Astrocyte (in vitro differentiated cells and primary cell): ENCODE results near the gene CCL13. TPM values are rescaled to one million over a fixed set of nuclear protein-coding genes. Genes with fewer than 3 reads are reported as not detected.
A peak's percentile ranks its signal among the peaks of the same experiment; 100 is the strongest.

Experiments used
- DNase-seq: peaks from one replicate; pipeline ENCODE4 v3.0.0-alpha.2; 2010; ENCODE audit warnings: low read depth
- FAIRE-seq: peaks from 2 replicates; lab custom pipeline; 2011; peaks lifted over from hg19 to GRCh38; lab: Jason Lieb, UNC
- H2AFZ ChIP-seq: 2 replicates; pipeline ENCODE4 v1.6.0; 2012; ENCODE audit warnings: low read depth, low read length, inconsistent platforms
- H3K27ac ChIP-seq: 2 replicates; pipeline ENCODE4 v1.5.1; 2011; ENCODE audit warnings: low read depth, low read length, inconsistent platforms
- H3K27me3 ChIP-seq: 2 replicates; pipeline ENCODE4 v1.6.0; 2011; ENCODE audit warnings: low read length, inconsistent platforms; ENCODE audit not compliant: insufficient read depth
- H3K36me3 ChIP-seq: 2 replicates; pipeline ENCODE4 v1.5.1; 2011; ENCODE audit warnings: low read length, inconsistent platforms; ENCODE audit not compliant: insufficient read depth
- H3K4me1 ChIP-seq: 2 replicates; pipeline ENCODE4 v1.5.1; 2011; ENCODE audit warnings: low read length, inconsistent platforms; ENCODE audit not compliant: insufficient read depth
- H3K4me2 ChIP-seq: 2 replicates; pipeline ENCODE4 v1.6.0; 2012; ENCODE audit warnings: low read length, inconsistent platforms
- H3K4me3 ChIP-seq: 2 replicates; pipeline ENCODE4 v1.5.1; 2011; ENCODE audit warnings: low read depth, mild to moderate bottlenecking, low read length, inconsistent platforms; ENCODE audit not compliant: insufficient read depth
- H3K79me2 ChIP-seq: 2 replicates; pipeline ENCODE4 v1.6.0; 2012; ENCODE audit warnings: mild to moderate bottlenecking, low read length, inconsistent platforms; ENCODE audit not compliant: insufficient read depth
- H3K9ac ChIP-seq: 2 replicates; pipeline ENCODE4 v1.6.0; 2012; ENCODE audit warnings: mild to moderate bottlenecking, low read length, inconsistent platforms
- H3K9me3 ChIP-seq: 2 replicates; pipeline ENCODE4 v1.5.1; 2012; ENCODE audit warnings: low read depth, mild to moderate bottlenecking, low read length, inconsistent platforms; ENCODE audit not compliant: insufficient read depth
- H4K20me1 ChIP-seq: 2 replicates; pipeline ENCODE4 v1.6.0; 2012; ENCODE audit warnings: low read length, inconsistent platforms; ENCODE audit not compliant: insufficient read depth
- H3K27ac Mint-ChIP-seq: one replicate; pipeline ENCODE4 v1.8.0; 2021; ENCODE audit warnings: mild to moderate bottlenecking, mixed read lengths; ENCODE audit not compliant: unreplicated experiment
- H3K27me3 Mint-ChIP-seq: one replicate; pipeline ENCODE4 v1.8.0; 2021; ENCODE audit warnings: low read depth, mixed read lengths; ENCODE audit not compliant: unreplicated experiment
- H3K36me3 Mint-ChIP-seq: one replicate; pipeline ENCODE4 v1.8.0; 2021; ENCODE audit warnings: low read depth, mixed read lengths; ENCODE audit not compliant: unreplicated experiment
- H3K4me1 Mint-ChIP-seq: one replicate; pipeline ENCODE4 v1.8.0; 2021; ENCODE audit warnings: low read depth, mixed read lengths; ENCODE audit not compliant: unreplicated experiment
- H3K4me3 Mint-ChIP-seq: one replicate; pipeline ENCODE4 v1.8.0; 2021; ENCODE audit warnings: mild to moderate bottlenecking, moderate library complexity, mixed read lengths; ENCODE audit not compliant: unreplicated experiment
- H3K9me3 Mint-ChIP-seq: one replicate; pipeline ENCODE4 v1.8.0; 2021; ENCODE audit warnings: mild to moderate bottlenecking, mixed read lengths; ENCODE audit not compliant: unreplicated experiment
- CTCF ChIP-seq: IDR thresholded peaks from 2 replicates; pipeline ENCODE4 v1.5.1; 2011; ENCODE audit warnings: low read depth, mild to moderate bottlenecking, inconsistent platforms, low read length, moderate library complexity; ENCODE audit not compliant: insufficient read depth
- EZH2 ChIP-seq: IDR thresholded peaks from 2 replicates; pipeline ENCODE4 v1.6.1; 2012; ENCODE audit warnings: mild to moderate bottlenecking, low read length, inconsistent platforms; ENCODE audit not compliant: insufficient read depth
- total RNA-seq: library from RNA; stranded (reverse); gene quantifications from 2 replicates; pipeline ENCODE4 v1.2.1, GENCODE V29; 2021

CCL13 gene
- total RNA-seq, 1 donor from 2014 or later: not detected

DNA sequence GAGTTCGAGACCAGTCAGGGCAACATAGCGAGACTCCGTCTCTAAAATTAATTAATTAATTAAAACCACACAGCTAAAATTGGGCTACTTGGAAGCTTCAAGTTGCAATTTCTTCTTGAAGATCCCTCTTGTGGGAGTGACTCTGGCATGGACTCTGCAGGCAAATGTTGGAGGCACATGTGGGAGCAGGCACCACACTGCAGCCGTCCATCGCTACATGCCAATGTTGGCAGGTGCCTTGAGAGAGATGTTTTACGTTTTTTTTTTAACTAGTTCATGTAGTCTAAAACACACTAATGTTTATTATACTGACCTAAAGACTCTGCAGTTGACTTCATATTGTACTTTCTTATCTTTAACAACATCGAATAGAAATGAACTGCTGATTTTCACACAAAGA, 45.0 kb upstream of the CCL13 start:
- H3K79me2 ChIP-seq: no peaks in the 10 kb centered on the region
- no peak overlapping the region for H3K4me2 ChIP-seq
- no peak overlapping the region for H2AFZ ChIP-seq
- no peak overlapping the region for H3K27ac ChIP-seq
- no peaks in the 10 kb centered on the region for H3K4me1 Mint-ChIP-seq
- H4K20me1 ChIP-seq: no peaks in the 10 kb centered on the region
- H3K36me3 ChIP-seq: no peaks in the 10 kb centered on the region
- no peak overlapping the region for H3K9ac ChIP-seq
- no peak overlapping the region for H3K4me3 Mint-ChIP-seq
- no peak overlapping the region for H3K4me3 ChIP-seq
- H3K27me3 ChIP-seq: peaks cover 6% of the 10 kb centered on the region
- no peak for FAIRE-seq
- TF ChIP-seq EZH2 (no peak), CTCF (no peak)
- no peaks in the 10 kb centered on the region for H3K9me3 Mint-ChIP-seq
- no peak overlapping the region for H3K27ac Mint-ChIP-seq
- DNase-seq: no peak
- peaks cover 1% of the 10 kb centered on the region for H3K4me1 ChIP-seq
- H3K36me3 Mint-ChIP-seq: no peaks in the 10 kb centered on the region
- H3K27me3 Mint-ChIP-seq: peaks cover 20% of the 10 kb centered on the region
- no peaks in the 10 kb centered on the region for H3K9me3 ChIP-seq

GRCh38 chr17:34312080-34312479, 44.2 kb upstream of the CCL13 start:
- Histone ChIP-seq H3K4me2 (no peak overlapping the region), H3K4me1 (no peaks in the 10 kb centered on the region), H3K36me3 (no peaks in the 10 kb centered on the region), H3K9me3 (no peaks in the 10 kb centered on the region), H3K4me3 (no peak overlapping the region), H4K20me1 (no peaks in the 10 kb centered on the region), H2AFZ (no peak overlapping the region), H3K79me2 (no peaks in the 10 kb centered on the region), H3K27me3 (peaks cover 6% of the 10 kb centered on the region), H3K9ac (no peak overlapping the region), H3K27ac (no peak overlapping the region)
- Mint-ChIP-seq H3K4me1 (no peaks in the 10 kb centered on the region), H3K9me3 (no peaks in the 10 kb centered on the region), H3K4me3 (no peak overlapping the region), H3K27ac (no peak overlapping the region), H3K36me3 (no peaks in the 10 kb centered on the region), H3K27me3 (peaks cover 20% of the 10 kb centered on the region)
- DNase-seq: peak; percentile 46
- no peak for FAIRE-seq
- no peak for TF ChIP-seq CTCF
- TF ChIP-seq EZH2: no peak

- Mint-ChIP-seq H3K36me3 (no peaks in the 10 kb centered on the region), H3K27me3 (peaks cover 17% of the 10 kb centered on the region), H3K9me3 (no peaks in the 10 kb centered on the region), H3K27ac (no peak overlapping the region), H3K4me1 (no peaks in the 10 kb centered on the region), H3K4me3 (no peak overlapping the region)
- Histone ChIP-seq H3K36me3 (no peaks in the 10 kb centered on the region), H3K9me3 (no peaks in the 10 kb centered on the region), H3K27ac (no peak overlapping the region), H3K27me3 (peaks cover 6% of the 10 kb centered on the region), H4K20me1 (no peaks in the 10 kb centered on the region), H3K4me1 (no peaks in the 10 kb centered on the region), H3K4me3 (no peak overlapping the region), H3K79me2 (no peaks in the 10 kb centered on the region), H2AFZ (no peak overlapping the region), H3K4me2 (no peak overlapping the region), H3K9ac (no peak overlapping the region)
- no peak for DNase-seq
- TF ChIP-seq EZH2 (no peak), CTCF (no peak)
- no peak for FAIRE-seq
Measured at GRCh38 chr17:34313164-34313563, 43.1 kb upstream of the CCL13 start.
